Breast epithelium (tissue), 3 donors: ENCODE results near the gene ADM2.

Source experiments
- CTCF ChIP-seq, 3 donors: fragments of 450-650 bp; IDR thresholded peaks; one replicate each; pipeline ENCODE4 v1.5.1; 2016 to 2017; ENCODE audit warnings: antibody characterized with exemption in 3 of 3, mild to moderate bottlenecking in 3 of 3, moderate library complexity in 3 of 3
- POLR2AphosphoS5 ChIP-seq, 3 donors: sonication (generic); formaldehyde crosslinking; IDR thresholded peaks; one replicate each; pipeline ENCODE4 v1.6.1; 2017; ENCODE audit warnings: antibody characterized with exemption in 3 of 3

GRCh38 chr22:50490531-50491308 is 9.4 kb downstream of the ADM2 start:
- TF ChIP-seq CTCF (IDR thresholded peaks at IDR 0.05) (no peak), POLR2AphosphoS5 (IDR thresholded peaks at IDR 0.05) (no peak)
